PC-9 (cell line): ENCODE results near the gene EVI5.

Source experiments
- CTCF ChIP-seq: fragments of 200-600 bp; sonication (generic); conservative IDR thresholded peaks from 2 replicates; pipeline ENCODE4 v1.6.1; 2017; ENCODE audit warnings: mixed run types, antibody characterized with exemption, mild to moderate bottlenecking, moderate library complexity
- EZH2 ChIP-seq: fragments of 200-600 bp; sonication (generic); IDR thresholded peaks from 2 replicates; pipeline ENCODE4 v1.8.0; 2017; ENCODE audit warnings: antibody characterized with exemption, low read depth

DNA sequence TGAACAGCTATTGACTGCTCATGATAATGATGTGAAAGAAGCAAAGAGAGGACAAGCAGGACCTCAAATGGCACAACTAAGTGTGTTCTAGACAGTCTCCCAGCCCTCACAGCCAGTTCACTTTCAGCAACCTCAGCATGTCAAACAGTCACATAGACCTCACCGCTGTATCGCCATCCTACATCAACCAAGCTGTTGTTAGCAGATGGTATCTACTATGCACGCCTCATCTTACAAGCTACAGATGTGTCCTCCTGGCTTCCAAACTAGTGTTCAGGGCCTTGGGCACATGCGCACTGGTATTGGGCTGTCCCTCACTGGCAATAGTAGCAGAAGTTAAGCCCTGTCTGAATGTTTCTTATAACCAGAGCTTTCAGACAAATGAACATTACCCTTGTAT is 28.4 kb downstream of the EVI5 start:
- TF ChIP-seq EZH2 (no peak), CTCF (no peak)
